ENCODE measurements around the gene ASB6.

DNA sequence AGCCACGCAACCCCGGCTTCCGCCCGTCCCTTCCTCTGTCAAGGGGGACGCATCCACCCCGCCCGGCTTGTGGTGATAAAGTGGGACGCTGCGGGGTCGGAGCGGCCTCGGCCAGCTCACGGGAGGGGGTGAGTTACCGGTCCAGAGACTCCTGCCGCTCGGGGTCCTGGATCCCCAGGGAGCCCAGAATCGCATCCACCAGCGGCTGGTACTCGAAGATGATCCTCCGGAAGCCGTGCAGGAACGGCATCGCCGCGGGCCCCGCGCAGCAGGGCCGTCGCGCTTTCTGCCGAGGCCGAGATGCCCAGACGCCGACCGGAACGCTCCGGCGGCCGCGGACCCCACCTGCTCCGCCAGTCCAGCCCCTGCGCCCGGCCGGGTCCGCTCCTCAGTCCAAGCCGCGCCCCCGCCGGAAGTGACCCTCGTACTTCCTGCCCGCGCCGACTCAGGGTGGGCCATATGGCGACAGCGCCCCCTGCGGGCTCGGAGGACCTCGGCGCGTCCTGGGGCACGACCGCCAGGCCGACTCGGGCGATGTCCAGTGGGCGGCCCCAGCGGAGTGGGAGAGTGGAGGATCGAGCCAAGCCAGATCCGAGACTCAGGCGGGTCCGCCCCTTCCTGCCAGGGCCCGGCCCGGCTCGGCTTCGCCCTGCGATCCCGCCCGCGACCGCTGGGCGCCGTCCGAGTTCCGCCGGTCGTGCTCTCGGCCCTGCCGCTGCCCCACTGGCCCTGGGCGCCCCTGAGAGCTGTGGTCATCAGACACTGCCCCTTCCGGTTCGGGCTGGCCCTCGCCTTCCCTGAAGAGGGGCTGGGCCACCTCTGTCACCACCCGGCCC, at the start of gene ASB6:
- TF ChIP-seq, protein P1, sequence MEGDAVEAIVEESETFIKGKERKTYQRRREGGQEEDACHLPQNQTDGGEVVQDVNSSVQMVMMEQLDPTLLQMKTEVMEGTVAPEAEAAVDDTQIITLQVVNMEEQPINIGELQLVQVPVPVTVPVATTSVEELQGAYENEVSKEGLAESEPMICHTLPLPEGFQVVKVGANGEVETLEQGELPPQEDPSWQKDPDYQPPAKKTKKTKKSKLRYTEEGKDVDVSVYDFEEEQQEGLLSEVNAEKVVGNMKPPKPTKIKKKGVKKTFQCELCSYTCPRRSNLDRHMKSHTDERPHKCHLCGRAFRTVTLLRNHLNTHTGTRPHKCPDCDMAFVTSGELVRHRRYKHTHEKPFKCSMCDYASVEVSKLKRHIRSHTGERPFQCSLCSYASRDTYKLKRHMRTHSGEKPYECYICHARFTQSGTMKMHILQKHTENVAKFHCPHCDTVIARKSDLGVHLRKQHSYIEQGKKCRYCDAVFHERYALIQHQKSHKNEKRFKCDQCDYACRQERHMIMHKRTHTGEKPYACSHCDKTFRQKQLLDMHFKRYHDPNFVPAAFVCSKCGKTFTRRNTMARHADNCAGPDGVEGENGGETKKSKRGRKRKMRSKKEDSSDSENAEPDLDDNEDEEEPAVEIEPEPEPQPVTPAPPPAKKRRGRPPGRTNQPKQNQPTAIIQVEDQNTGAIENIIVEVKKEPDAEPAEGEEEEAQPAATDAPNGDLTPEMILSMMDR (conservative IDR thresholded peaks at IDR 0.05; ENCODE audit: low read length), result peak; percentile 66
- no peak for TF ChIP-seq EZH2phosphoT487 (IDR thresholded peaks at IDR 0.05; ENCODE audit: borderline replicate concordance)

All from Loucy (cell line).